GM23248 (cell line): ENCODE measurements around the gene PIGB.

ENCODE experiments used
- EZH2 ChIP-seq: fragments of 200-600 bp; sonication (generic); IDR thresholded peaks from 2 replicates; pipeline ENCODE4 v1.6.1; 2018; ENCODE audit warnings: antibody characterized with exemption, mild to moderate bottlenecking; ENCODE audit not compliant: insufficient read depth, poor library complexity, severe bottlenecking
- EZH2phosphoT487 ChIP-seq: fragments of 200-600 bp; sonication (generic); IDR thresholded peaks from 2 replicates; pipeline ENCODE4 v1.6.1; 2018; ENCODE audit warnings: antibody characterized with exemption, moderate library complexity, mild to moderate bottlenecking, low read depth; ENCODE audit not compliant: insufficient read depth

- TF ChIP-seq EZH2: no peak
- no peak for TF ChIP-seq EZH2phosphoT487
These were observed 28.4 kb upstream of the PIGB start for GRCh38 chr15:55290528-55291057.
